Adrenal gland (tissue), 12 donors: ENCODE measurements around the gene RPL26. TPM values are rescaled to one million over a fixed set of nuclear protein-coding genes. Genes with fewer than 3 reads are reported as not detected.

ENCODE experiments used
- DNase-seq, 7 donors: peaks; one replicate each; pipeline ENCODE4 v3.0.0-alpha.2; 2019 to 2020
- H3K27ac ChIP-seq, 5 donors: fragments of 200-600 bp; sonication (generic) in 4 of 5; 1 replicate in 3 of 5; 2 replicates in 2 of 5; pipeline versions ENCODE4 v1.5.1 to v1.8.0; 2016 to 2020; ENCODE audit warnings: mild to moderate bottlenecking in 1 of 5
- H3K27me3 ChIP-seq: fragments of 200-600 bp; 2 replicates; pipeline ENCODE4 v1.8.0; 2021
- H3K36me3 ChIP-seq, 2 donors: fragments of 200-600 bp; replicated peaks in 1 of 2; 1 replicate in 1 of 2; 2 replicates in 1 of 2; pipeline versions ENCODE4 v1.5.1 to v1.8.0; 2018 to 2022
- H3K4me1 ChIP-seq, 2 donors: fragments of 200-600 bp; replicated peaks in 1 of 2; 1 replicate in 1 of 2; 2 replicates in 1 of 2; pipeline versions ENCODE4 v1.5.1 to v1.8.0; 2018 to 2021
- H3K4me3 ChIP-seq, 4 donors: fragments of 200-600 bp; sonication (generic) in 3 of 4; one replicate each; pipeline ENCODE4 v1.5.1; 2016 to 2018
- H3K9me3 ChIP-seq, 3 donors: fragments of 200-600 bp; sonication (generic) in 1 of 3; replicated peaks in 1 of 3; 1 replicate in 2 of 3; 2 replicates in 1 of 3; pipeline versions ENCODE4 v1.5.1 to v1.8.0; 2016 to 2021
- CTCF ChIP-seq, 6 experiments: fragments of 450-650 bp in 4 of 6; fragments of 200-600 bp in 2 of 6; sonication (generic) in 1 of 6; IDR thresholded peaks; 1 replicate in 5 of 6; 2 replicates in 1 of 6; pipeline versions ENCODE4 v1.5.1 to v1.8.0; 2016 to 2021; ENCODE audit warnings: antibody characterized with exemption in 6 of 6, mild to moderate bottlenecking in 2 of 6, moderate library complexity in 1 of 6
- POLR2A ChIP-seq, 2 donors: fragments of 450-650 bp; IDR thresholded peaks; one replicate each; pipeline ENCODE4 v1.6.1; 2017; ENCODE audit warnings: antibody characterized with exemption in 2 of 2, mild to moderate bottlenecking in 2 of 2, moderate library complexity in 1 of 2
- WGBS, 4 donors: extraction: QIAGEN DNeasy Blood & Tissue Kit in 2 of 4; methylation state at CpG; one replicate each; pipeline versions ENCODE4 v1.1.5 to v1.1.7; 2013 to 2017; 5-methylcytosine and 5-hydroxymethylcytosine counted together
- intact Hi-C, 2 donors: fragments of 100-400 bp; cut with DNase I; formaldehyde crosslinking; loops; one replicate each; pipeline versions ENCODE4 v1.14.1 to v1.15.0; 2022 to 2023
- polyA plus RNA-seq, 3 donors: library from polyadenylated mRNA; stranded (reverse); fragments of 200-250 nt in 2 of 3; fragments of 350-450 nt in 1 of 3; fragmentation: Illumina TruSeq in 1 of 3; extraction: RNeasy Lipid Tissue Mini Kit (QIAGEN cat#74804) in 1 of 3; gene quantifications; one replicate each; pipeline ENCODE4 v1.2.3, GENCODE V29; 2013 to 2014
- total RNA-seq, 9 donors: library from RNA; depleted of rRNA in 4 of 9; stranded (reverse); fragments of >200 nt in 4 of 9; fragments of 120-200 nt in 1 of 9; fragmentation: NEBNext Ultra II Directional in 1 of 9; extraction: Animal tissue kit (Norgen Biotek cat#: 25700) in 1 of 9; gene quantifications; one replicate each; pipeline versions ENCODE4 v1.1.0 to v1.2.4, GENCODE V29; 2013 to 2023
- donor health status: healthy with polysubstance abuse.
- donor health status: Bipolar disorder and iron deficiency.
- donor health status: DM: yes; HTN: yes; CAD: no.
- donor health status: DM: no; HTN: no; CAD: no.
- donor health status: DM: no; HTN: no; CAD: no.
- donor health status: DM: yes; HTN: yes; CAD: no.

The RPL26 gene
- total and polyA plus RNA-seq, 12 donors: 1,250 to 3,973 (median 1,971) TPM

- Histone ChIP-seq H3K4me3 (no peak overlapping the region), H3K36me3 (no peaks in the 10 kb centered on the region), H3K9me3 (no peaks in the 10 kb centered on the region), H3K4me1 (no peaks in the 10 kb centered on the region), H3K27ac (no peak overlapping the region), H3K27me3 (peaks cover 17% of the 10 kb centered on the region)
- intact Hi-C loops: no loop called here
- TF ChIP-seq POLR2A (IDR thresholded peaks at IDR 0.05) (no peak), CTCF (IDR thresholded peaks at IDR 0.05) (no peak)
- peak in 1 of 7 donors; percentile 13 for DNase-seq
- 77 to 86% (median 81%) methylated on average over 18 to 46 of the region's 46 CpGs for WGBS, 4 donors
These were observed 9.9 kb upstream of the RPL26 start for GRCh38 chr17:8392674-8393469.

GRCh38 chr17:8392274-8392673 is 9.3 kb upstream of the RPL26 start:
- no peaks in the 10 kb centered on the region for H3K4me1 ChIP-seq
- DNase-seq: peak in 1 of 7 donors; percentile 6
- H3K4me3 ChIP-seq: no peak overlapping the region
- no peak overlapping the region for H3K27ac ChIP-seq
- TF ChIP-seq POLR2A (IDR thresholded peaks at IDR 0.05) (no peak), CTCF (IDR thresholded peaks at IDR 0.05) (no peak)
- peaks cover 12% of the 10 kb centered on the region for H3K27me3 ChIP-seq
- WGBS, 4 donors: 67 to 85% (median 68%) methylated on average over 10 to 18 of the region's 18 CpGs
- intact Hi-C loops: no loop called here
- H3K9me3 ChIP-seq: no peaks in the 10 kb centered on the region
- H3K36me3 ChIP-seq: no peaks in the 10 kb centered on the region

GRCh38 chr17:8391711-8392110 is 8.7 kb upstream of the RPL26 start:
- no peaks in the 10 kb centered on the region for H3K9me3 ChIP-seq
- peak in 1 of 7 donors; percentile 6 for DNase-seq
- no peaks in the 10 kb centered on the region for H3K4me1 ChIP-seq
- H3K27ac ChIP-seq: no peak overlapping the region
- H3K4me3 ChIP-seq: no peak overlapping the region
- intact Hi-C loops: no loop called here
- 35 to 59% (median 45%) methylated on average over 4 to 9 of the region's 9 CpGs for WGBS, 4 donors
- H3K27me3 ChIP-seq: peaks cover 9% of the 10 kb centered on the region
- H3K36me3 ChIP-seq: no peaks in the 10 kb centered on the region
- TF ChIP-seq CTCF (IDR thresholded peaks at IDR 0.05) (no peak), POLR2A (IDR thresholded peaks at IDR 0.05) (no peak)

GRCh38 chr17:8387914-8388651 is 5.1 kb upstream of the RPL26 start:
- Histone ChIP-seq H3K4me3 (no peak overlapping the region), H3K27me3 (no peaks in the 10 kb centered on the region), H3K27ac (no peak overlapping the region), H3K9me3 (no peaks in the 10 kb centered on the region), H3K36me3 (no peaks in the 10 kb centered on the region), H3K4me1 (peaks cover 0 to 6% of the 10 kb centered on the region in 2 donors)
- intact Hi-C loops: loop anchor here in 1 of 2 donors (10.0 kb wide), 1 partner anchor 357 kb away; the partner anchor contains the start of gene CCDC42
- no peak for DNase-seq
- 90 to 94% (median 93%) methylated on average over 7 of the region's 7 CpGs for WGBS, 4 donors
- TF ChIP-seq CTCF (IDR thresholded peaks at IDR 0.05) (no peak), POLR2A (IDR thresholded peaks at IDR 0.05) (no peak)
